ENCODE results near the gene COMMD3.
"Not testable (repeated sequence)": the region's sequence is repeated elsewhere in the genome, so short reads cannot be mapped to it uniquely, and the experiment has no call there.

Gene COMMD3

GRCh38 chr10:22340329-22341189 lies 24.4 kb downstream of the COMMD3 start:
- DNase-seq = peak; percentile 51

DNA sequence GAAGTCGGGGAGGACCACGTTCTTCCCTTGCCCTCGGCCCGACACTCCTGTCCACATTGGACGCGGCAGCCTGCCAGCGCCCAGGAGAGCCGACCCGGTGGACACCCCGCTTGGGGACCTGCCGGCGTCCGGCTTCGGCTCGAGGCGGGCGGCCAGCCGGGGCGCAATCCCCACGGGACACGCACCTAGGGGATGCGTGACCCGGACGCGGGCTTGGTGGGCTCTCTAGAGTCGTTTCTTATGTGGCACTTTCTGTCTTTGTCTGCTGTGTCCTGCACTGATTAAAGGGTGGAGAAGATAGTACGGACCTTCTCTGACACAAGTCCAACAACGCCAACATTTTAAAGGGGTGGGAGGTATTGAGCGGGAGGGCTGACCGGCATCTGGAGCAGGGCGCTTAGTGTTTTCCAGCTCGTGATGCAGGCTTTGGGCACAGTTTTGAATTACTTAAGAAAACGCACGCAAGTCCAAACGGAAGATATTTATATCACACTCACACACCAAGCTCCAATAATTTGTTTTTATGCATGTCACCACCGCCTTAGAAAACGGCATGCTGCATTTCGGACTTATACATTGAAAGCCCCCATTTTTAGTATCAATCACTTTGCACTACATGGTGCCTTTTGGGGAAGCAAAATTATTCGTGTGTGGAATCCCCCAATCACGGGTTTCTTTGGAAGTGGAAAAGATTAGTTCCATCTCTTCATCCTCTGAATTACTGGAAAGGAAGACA lies 25.2 kb downstream of the COMMD3 start:
- DNase-seq = no peak

- DNase-seq = no peak
These were observed 25.7 kb downstream of the COMMD3 start for GRCh38 chr10:22341926-22342196.

DNA sequence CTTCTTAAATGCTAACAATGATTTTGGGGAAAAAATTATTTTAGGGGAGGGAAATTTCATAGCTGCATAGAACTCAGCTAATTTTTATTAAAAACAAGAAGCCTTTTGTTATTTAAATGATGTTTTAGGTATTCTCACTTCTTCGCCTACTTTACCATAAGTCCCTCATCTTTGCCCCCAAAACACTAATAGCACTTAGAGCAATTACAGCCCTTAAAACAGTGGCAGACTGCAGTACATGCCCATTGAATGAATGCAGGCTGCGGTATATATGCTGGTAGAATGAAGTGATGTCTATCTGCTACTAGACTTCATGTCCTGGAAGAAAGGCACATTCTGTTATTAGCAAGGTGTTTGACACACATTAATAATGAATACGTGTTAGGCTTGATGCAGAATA lies 26.2 kb downstream of the COMMD3 start:
- DNase-seq = no peak

- no peak for DNase-seq
These were observed 27.5 kb downstream of the COMMD3 start for GRCh38 chr10:22343731-22344130.

DNA sequence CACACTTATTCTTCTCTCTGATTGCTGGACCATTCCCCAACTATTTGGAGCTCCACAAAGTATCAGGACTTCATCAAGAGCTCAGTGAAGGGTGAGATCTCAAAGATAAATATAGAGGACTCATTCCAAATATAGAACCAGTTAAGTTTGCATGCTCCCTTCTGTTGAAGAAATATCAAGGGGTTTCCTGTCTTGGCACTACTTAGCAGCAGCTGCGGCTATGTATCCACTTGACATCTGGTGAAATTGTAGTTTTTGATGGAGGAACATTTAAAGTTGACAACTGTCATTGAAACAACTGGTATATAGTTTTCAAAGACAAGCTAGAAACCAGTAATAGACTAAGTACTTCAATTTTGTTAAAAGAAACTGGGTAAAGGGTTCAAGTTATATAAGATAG lies 28.1 kb downstream of the COMMD3 start:
- no peak for DNase-seq

DNA sequence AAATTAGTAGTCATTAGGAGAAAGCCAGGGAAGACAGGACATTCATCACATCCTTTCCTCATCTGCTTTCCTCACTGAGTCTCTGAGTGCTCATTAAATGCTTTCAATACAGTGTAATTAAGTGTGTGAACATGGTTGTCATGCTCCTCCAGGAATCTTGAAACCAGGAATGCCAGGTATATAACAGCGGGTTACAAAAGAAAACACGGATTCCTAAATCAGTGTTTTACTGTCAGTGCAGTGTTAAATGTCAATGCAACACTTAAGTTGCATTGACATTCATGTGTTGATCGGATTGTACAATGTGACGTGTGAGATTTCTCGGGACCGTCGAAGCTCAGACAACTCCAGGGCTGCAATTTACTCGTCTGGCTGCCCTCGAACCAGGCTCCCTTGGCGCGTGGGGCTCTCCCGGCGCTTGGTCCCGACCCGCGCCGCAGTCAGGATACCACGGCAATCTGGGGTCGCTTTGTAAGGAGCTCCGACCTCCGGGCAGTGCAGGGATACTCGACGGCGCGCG lies 28.7 kb downstream of the COMMD3 start:
- no peak for DNase-seq

- DNase-seq = no peak
These were observed 29.3 kb downstream of the COMMD3 start, which contains the start of gene SPAG6 for GRCh38 chr10:22345301-22346095. TSS of gene SPAG6 (plus strand) at chr10:22345496. CDS start at chr10:22345612, 116 bp downstream.

DNA sequence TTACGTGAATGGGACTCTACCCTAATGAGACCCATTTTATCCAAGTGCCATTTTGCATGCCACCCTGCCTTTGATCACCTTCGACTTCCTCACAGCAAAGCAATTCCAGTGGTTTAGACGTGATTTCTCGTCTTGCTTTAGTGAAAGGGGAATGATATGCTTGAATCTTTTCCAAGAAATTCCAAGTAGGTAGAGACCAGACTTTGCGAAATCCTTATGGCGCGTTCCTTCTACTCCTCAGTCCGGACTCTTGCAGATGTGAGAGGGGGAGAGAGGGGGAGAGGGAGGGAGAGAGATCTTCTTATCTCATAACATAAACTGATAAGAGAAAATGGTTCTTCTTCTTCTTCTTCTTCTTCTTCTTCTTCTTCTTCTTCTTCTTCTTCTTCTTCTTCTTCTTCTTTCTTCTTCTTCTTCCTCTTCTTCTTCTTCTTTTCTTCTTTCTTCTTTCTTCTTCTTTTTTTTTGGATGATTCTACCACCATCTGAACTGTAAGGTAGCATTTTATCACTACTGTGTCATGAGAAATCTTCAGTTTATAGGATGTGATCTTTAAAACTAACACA lies 30.0 kb downstream of the COMMD3 start:
- no peak for DNase-seq

DNA sequence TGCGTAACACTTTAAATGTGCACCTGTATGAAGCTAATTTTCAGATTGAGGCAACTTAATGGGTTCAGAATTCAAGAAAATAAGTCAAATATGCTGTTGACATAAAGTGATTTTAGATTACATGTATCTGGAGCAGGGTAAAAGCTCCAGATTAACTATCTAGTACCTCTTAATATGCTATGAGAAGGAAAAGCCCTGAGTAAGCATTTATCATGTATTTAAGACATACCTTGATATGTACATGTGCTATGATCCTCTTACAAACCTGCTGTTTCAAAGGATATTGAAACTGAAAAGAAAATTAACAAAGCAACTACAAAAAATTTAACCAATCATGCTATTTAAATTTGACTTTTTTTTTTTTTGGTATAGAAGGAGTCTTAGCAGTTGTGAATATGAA lies 33.6 kb downstream of the COMMD3 start:
- DNase-seq = no peak

DNA sequence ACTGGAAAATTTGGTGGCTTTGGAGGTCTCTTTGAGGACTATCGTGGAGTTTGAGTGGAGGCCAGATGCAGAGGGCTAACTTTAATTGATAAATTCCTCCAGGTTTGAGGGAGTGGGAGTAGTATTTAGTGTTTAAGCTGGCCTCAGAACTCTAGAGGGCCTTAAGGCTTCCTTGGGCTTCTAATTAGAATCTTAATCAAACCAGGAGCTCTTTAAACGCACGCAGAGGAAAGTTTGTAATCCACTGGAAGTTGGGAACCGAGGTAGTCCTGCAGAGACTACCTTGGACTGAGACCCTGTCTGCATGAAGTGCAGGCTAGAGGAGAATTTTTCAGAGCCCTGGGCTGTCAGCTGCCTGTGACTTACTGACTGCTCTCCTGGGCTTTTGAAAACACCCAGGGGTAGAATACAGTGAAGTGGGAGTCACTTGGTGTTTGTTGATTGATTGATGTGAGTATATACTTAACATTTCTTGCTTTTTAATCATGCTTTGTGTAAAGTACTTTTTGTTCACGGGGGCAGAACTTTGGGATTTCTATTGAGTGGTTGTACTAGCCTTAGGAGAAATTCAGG lies 35.0 kb downstream of the COMMD3 start:
- DNase-seq = no peak

- DNase-seq = no peak
These were observed 40.2 kb downstream of the COMMD3 start for GRCh38 chr10:22356324-22356873.

DNA sequence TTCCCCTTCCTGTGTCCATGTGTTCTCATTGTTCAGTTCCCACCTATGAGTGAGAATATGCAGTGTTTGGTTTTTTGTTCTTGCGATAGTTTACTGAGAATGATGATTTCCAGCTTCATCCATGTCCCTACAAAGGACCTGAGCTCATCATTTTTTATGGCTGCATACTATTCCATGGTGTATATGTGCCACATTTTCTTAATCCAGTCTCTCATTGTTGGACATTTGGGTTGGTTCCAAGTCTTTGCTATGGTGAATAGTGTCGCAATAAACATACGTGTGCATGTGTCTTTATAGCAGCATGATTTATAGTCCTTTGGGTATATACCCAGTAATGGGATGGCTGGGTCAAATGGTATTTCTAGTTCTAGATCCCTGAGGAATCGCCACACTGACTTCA lies 41.6 kb downstream of the COMMD3 start:
- DNase-seq = not testable (repeated sequence)

DNA sequence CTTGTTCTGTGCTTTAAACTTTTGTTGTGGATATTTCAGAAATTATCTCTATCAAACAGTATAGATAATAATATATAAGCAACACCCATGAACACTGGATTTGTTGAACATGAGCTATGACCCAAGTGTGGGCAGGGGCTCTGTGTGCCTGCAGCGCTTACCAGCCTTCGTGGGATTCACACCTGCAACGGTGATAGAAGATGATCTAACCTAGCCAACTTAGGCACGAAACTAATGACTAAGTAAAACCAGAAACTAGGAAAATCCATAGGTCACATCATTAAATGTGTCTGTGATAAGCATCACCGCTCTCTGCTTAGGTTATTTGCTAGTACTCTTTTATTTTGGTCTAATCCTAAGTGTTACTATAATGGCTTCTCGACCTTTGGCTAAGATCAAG lies 47.1 kb downstream of the COMMD3 start:
- DNase-seq = no peak

DNA sequence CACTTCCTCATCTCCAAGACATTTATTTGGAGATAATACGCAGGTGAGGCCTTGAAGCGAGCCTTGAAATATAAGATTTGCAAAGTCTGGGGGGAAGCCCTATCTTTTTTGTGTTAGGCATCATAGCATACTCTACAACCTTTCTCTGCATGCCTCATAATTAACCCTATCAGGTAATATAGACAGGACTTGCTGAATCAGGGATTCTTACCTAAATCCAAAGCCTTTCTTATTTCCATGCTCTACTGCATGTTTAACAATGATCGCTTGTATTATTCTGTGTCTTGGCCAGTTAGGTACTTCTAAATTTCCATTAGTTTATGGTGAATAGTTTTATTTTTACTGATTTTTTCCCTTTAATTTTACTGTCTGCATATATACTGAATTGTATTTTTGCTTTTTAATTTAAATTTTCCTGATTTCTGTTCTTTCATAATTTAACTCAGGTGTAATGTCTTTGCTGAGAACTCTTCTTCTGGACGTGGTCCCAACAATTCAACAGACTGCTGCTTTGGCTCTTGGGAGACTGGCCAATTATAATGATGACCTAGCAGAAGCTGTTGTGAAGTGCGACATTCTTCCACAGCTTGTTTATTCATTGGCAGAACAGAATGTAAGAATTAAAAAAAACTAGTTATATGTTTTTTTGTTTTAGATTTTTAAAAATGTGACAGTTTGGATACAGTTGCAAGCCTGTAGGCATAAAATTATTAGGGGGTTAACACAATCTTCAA lies 48.4 kb downstream of the COMMD3 start:
- no peak for DNase-seq

DNA sequence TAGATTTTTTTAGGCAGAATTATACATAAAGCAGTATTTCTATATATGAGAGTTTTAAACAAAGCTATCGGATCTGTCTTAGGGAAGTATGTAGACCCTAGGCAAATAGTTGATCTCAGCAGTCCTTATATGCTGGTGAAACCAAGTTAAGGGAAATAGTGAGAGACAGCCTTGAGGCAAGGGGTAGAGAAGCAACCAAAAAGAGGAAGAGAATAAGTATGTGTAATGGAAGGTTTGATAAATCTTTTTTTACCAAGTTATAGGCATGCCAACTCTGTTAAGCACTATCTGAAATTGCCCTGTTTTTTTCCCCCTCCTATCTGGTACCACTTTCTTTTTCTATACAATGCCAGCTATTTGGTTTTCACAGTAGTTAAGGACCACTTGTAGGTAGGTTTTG lies 49.0 kb downstream of the COMMD3 start:
- DNase-seq = no peak

- DNase-seq = no peak
These were observed 49.7 kb downstream of the COMMD3 start for GRCh38 chr10:22365644-22366434.

GRCh38 chr10:22366435-22366703 lies 50.2 kb downstream of the COMMD3 start:
- no peak for DNase-seq

- DNase-seq = no peak
These were observed 50.6 kb downstream of the COMMD3 start for GRCh38 chr10:22366771-22367170.

DNA sequence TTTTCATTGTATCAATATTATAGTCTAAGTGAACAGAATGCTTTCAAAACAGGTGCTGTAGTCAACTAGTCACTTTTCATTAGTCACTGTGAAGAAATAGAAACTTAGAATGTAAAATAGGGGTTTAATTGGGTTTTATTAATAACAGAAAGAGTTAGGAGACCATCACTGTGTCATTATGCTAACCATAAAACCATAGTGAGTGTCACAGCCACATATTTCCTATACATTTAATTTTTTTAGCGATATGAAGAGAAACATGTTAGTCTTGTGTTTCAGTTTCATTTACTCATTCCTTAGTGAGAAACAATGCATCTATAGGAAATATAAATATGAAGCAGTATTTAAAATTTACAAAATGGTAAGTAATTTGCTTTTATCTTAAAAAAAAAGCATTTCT lies 51.3 kb downstream of the COMMD3 start:
- no peak for DNase-seq

GRCh38 chr10:22368402-22368801 lies 52.2 kb downstream of the COMMD3 start:
- DNase-seq = no peak
